H9 (cell line): ENCODE data around the gene CPEB2. TPM values are rescaled to one million over a fixed set of nuclear protein-coding genes. Genes with fewer than 3 reads are reported as not detected.

Experiments
- DNase-seq: peaks from one replicate; pipeline ENCODE4 v3.0.0-alpha.2; 2017
- H2AFZ ChIP-seq: one replicate; pipeline ENCODE4 v1.6.1; 2013; ENCODE audit warnings: mild to moderate bottlenecking, low read length, control low read depth, moderate library complexity
- H2AK5ac ChIP-seq: 2 replicates; pipeline ENCODE4 v1.6.1; 2013; ENCODE audit warnings: low read length, control low read depth, mixed read lengths; ENCODE audit not compliant: insufficient read length
- H2BK120ac ChIP-seq: one replicate; pipeline ENCODE4 v1.6.1; 2013; ENCODE audit warnings: low read depth, mild to moderate bottlenecking, low read length, control low read depth, inconsistent platforms; ENCODE audit not compliant: poor library complexity, severe bottlenecking
- H2BK12ac ChIP-seq: 2 replicates; pipeline ENCODE4 v1.6.1; 2013; ENCODE audit warnings: low read length, control low read depth, mixed read lengths, low read depth; ENCODE audit not compliant: insufficient read length
- H2BK15ac ChIP-seq: 2 replicates; pipeline ENCODE4 v1.6.1; 2013; ENCODE audit warnings: low read depth, low read length, control low read depth
- H2BK20ac ChIP-seq: one replicate; pipeline ENCODE4 v1.6.1; 2013; ENCODE audit warnings: low read depth, mild to moderate bottlenecking, low read length, control low read depth, inconsistent platforms; ENCODE audit not compliant: poor library complexity, severe bottlenecking
- H2BK5ac ChIP-seq: 2 replicates; pipeline ENCODE4 v1.6.1; 2013; ENCODE audit warnings: low read length, control low read depth, mixed read lengths; ENCODE audit not compliant: insufficient read length
- H3K14ac ChIP-seq: 2 replicates; pipeline ENCODE4 v1.6.1; 2013; ENCODE audit warnings: low read length, control low read depth; ENCODE audit not compliant: insufficient read depth
- H3K18ac ChIP-seq: 2 replicates; pipeline ENCODE4 v1.6.1; 2013; ENCODE audit warnings: low read depth, mild to moderate bottlenecking, mixed read lengths, low read length, control low read depth; ENCODE audit not compliant: insufficient read length
- H3K23ac ChIP-seq: 2 replicates; pipeline ENCODE4 v1.6.1; 2013; ENCODE audit warnings: low read length, control low read depth, mixed read lengths, low read depth; ENCODE audit not compliant: insufficient read length
- H3K23me2 ChIP-seq: 2 replicates; pipeline ENCODE4 v1.6.1; 2013; ENCODE audit warnings: low read depth, mild to moderate bottlenecking, mixed read lengths, low read length, control low read depth; ENCODE audit not compliant: insufficient read length, poor library complexity, severe bottlenecking
- H3K27ac ChIP-seq: 2 replicates; pipeline ENCODE4 v1.5.1; 2013; ENCODE audit warnings: low read length, control low read depth, mixed read lengths, low read depth; ENCODE audit not compliant: insufficient read length
- H3K27me3 ChIP-seq: 2 replicates; pipeline ENCODE4 v1.6.1; 2013; ENCODE audit warnings: low read length, control low read depth, inconsistent platforms; ENCODE audit not compliant: insufficient read depth
- H3K4ac ChIP-seq: 2 replicates; pipeline ENCODE4 v1.6.1; 2013; ENCODE audit warnings: low read depth, mild to moderate bottlenecking, control low read depth, inconsistent platforms, low read length, moderate library complexity
- H3K4me1 ChIP-seq: 2 replicates; pipeline ENCODE4 v1.6.1; 2013; ENCODE audit warnings: low read length, control low read depth, inconsistent platforms; ENCODE audit not compliant: insufficient read depth
- H3K4me2 ChIP-seq: 2 replicates; pipeline ENCODE4 v1.6.1; 2013; ENCODE audit warnings: low read length, control low read depth, mixed read lengths; ENCODE audit not compliant: insufficient read length, insufficient read depth
- H3K56ac ChIP-seq: 2 replicates; pipeline ENCODE4 v1.6.1; 2013; ENCODE audit warnings: low read depth, mild to moderate bottlenecking, mixed read lengths, low read length, control low read depth; ENCODE audit not compliant: insufficient read length
- H3K79me1 ChIP-seq: 2 replicates; pipeline ENCODE4 v1.6.1; 2013; ENCODE audit warnings: low read depth, mild to moderate bottlenecking, moderate library complexity, low read length, control low read depth, inconsistent platforms; ENCODE audit not compliant: insufficient read depth, poor library complexity, severe bottlenecking
- H3K79me2 ChIP-seq: 2 replicates; pipeline ENCODE4 v1.6.1; 2013; ENCODE audit warnings: low read length, control low read depth, inconsistent platforms; ENCODE audit not compliant: insufficient read depth
- H3K9ac ChIP-seq: 2 replicates; pipeline ENCODE4 v1.6.1; 2013; ENCODE audit warnings: low read length, control low read depth, mixed read lengths; ENCODE audit not compliant: insufficient read length; ENCODE audit errors: extremely low read depth
- H3K9me3 ChIP-seq: one replicate; pipeline ENCODE4 v1.6.1; 2013; ENCODE audit warnings: low read depth, low read length, inconsistent platforms; ENCODE audit not compliant: control insufficient read depth
- H3T11ph ChIP-seq: one replicate; pipeline ENCODE4 v1.6.1; 2013; ENCODE audit warnings: mild to moderate bottlenecking, low read length, control low read depth, inconsistent platforms
- H4K20me1 ChIP-seq: one replicate; pipeline ENCODE4 v1.6.1; 2013; ENCODE audit not compliant: control insufficient read depth, insufficient read length, insufficient read depth
- H4K5ac ChIP-seq: 2 replicates; pipeline ENCODE4 v1.6.1; 2013; ENCODE audit warnings: low read depth, mild to moderate bottlenecking, mixed read lengths, low read length, control low read depth; ENCODE audit not compliant: insufficient read length
- H4K8ac ChIP-seq: replicated peaks from 2 replicates; pipeline ENCODE4 v1.6.1; 2013; ENCODE audit warnings: low read length, control low read depth, mixed read lengths, low read depth; ENCODE audit not compliant: insufficient read length
- H4K91ac ChIP-seq: 2 replicates; pipeline ENCODE4 v1.6.1; 2013; ENCODE audit warnings: low read depth, mild to moderate bottlenecking, moderate library complexity, mixed read lengths, low read length, control low read depth; ENCODE audit not compliant: insufficient read length
- H3K27ac Mint-ChIP-seq, 3 experiments: 2 replicates in 2 of 3; 3 replicates in 1 of 3; pipeline ENCODE4 v1.8.0; 2020 to 2021; ENCODE audit warnings: mixed read lengths in 3 of 3, mild to moderate bottlenecking in 1 of 3, moderate library complexity in 1 of 3
- H3K27me3 Mint-ChIP-seq: 2 replicates; pipeline ENCODE4 v1.8.0; 2021; ENCODE audit warnings: low read depth, mild to moderate bottlenecking, moderate library complexity, mixed read lengths
- H3K36me3 Mint-ChIP-seq, 3 experiments: 2 replicates in 2 of 3; 3 replicates in 1 of 3; pipeline ENCODE4 v1.8.0; 2020 to 2021; ENCODE audit warnings: low read depth in 3 of 3, mixed read lengths in 3 of 3; ENCODE audit not compliant: insufficient read depth in 1 of 3
- H3K4me1 Mint-ChIP-seq, 2 experiments: 2 replicates each; pipeline ENCODE4 v1.8.0; 2020; ENCODE audit warnings: mixed read lengths in 2 of 2
- H3K4me3 Mint-ChIP-seq, 2 experiments: 2 replicates in 1 of 2; 3 replicates in 1 of 2; pipeline ENCODE4 v1.8.0; 2020 to 2021; ENCODE audit warnings: mild to moderate bottlenecking in 2 of 2, mixed read lengths in 2 of 2, moderate library complexity in 1 of 2
- H3K9me3 Mint-ChIP-seq, 2 experiments: 2 replicates in 1 of 2; 3 replicates in 1 of 2; pipeline ENCODE4 v1.8.0; 2020; ENCODE audit warnings: mild to moderate bottlenecking in 2 of 2, mixed read lengths in 2 of 2, moderate library complexity in 1 of 2
- total RNA-seq: library from RNA; stranded (reverse); gene quantifications from 2 replicates; pipeline ENCODE4 v1.2.1, GENCODE V29; 2021
- TF ChIP-seq, protein P1 (sequence below): fragments of 200-600 bp; sonication (generic); conservative IDR thresholded peaks from 3 replicates; pipeline ENCODE4 v1.8.0; 2021; ENCODE audit warnings: antibody characterized with exemption, mild to moderate bottlenecking

The CPEB2 gene
- total RNA-seq, 1 experiment from 2014 or later, result 1.8 TPM

DNA sequence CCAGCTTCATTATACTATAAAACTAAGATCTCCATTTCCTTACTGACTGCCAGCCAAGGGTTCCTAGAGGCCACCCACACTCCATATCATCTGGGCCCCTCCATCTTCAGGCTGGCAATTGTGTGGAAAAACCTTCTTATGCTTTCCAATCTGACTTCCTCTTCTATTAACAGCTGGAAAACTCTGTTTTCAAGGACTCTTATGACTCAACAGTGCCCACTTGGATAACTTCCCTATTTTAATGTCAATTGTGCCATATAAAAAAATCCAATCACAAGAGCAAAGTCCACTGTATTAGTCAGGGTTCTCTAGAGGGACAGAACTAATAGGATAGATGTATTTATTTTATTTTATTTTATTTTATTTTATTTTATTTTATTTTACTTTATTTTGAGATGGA is 41.0 kb upstream of the CPEB2 start:
- Mint-ChIP-seq H3K4me3 (no peak overlapping the region), H3K27ac (no peak overlapping the region), H3K4me1 (no peaks in the 10 kb centered on the region)

More for the DNA sequence above, 41.0 kb upstream of the CPEB2 start:
- H3K9me3 Mint-ChIP-seq, result no peaks in the 10 kb centered on the region
- Histone ChIP-seq H3K4me1 (no peaks in the 10 kb centered on the region), H3K79me1 (no peaks in the 10 kb centered on the region), H2BK120ac (no peak overlapping the region), H3K9ac (no peak overlapping the region), H3K14ac (no peak overlapping the region), H2BK20ac (no peak overlapping the region), H2AK5ac (no peak overlapping the region), H3T11ph (no peak overlapping the region), H3K79me2 (no peaks in the 10 kb centered on the region), H3K27me3 (no peaks in the 10 kb centered on the region), H3K23me2 (no peaks in the 10 kb centered on the region), H3K56ac (no peak overlapping the region), H3K4ac (no peak overlapping the region), H4K5ac (no peak overlapping the region), H2BK12ac (no peak overlapping the region), H2BK15ac (no peak overlapping the region), H3K18ac (no peak overlapping the region), H3K9me3 (no peaks in the 10 kb centered on the region), H3K23ac (no peak overlapping the region), H2AFZ (no peak overlapping the region), H4K8ac (no peak overlapping the region), H3K27ac (no peak overlapping the region), H3K4me2 (no peak overlapping the region), H4K91ac (no peak overlapping the region), H4K20me1 (no peaks in the 10 kb centered on the region), H2BK5ac (no peak overlapping the region)
- TF ChIP-seq, protein P1, sequence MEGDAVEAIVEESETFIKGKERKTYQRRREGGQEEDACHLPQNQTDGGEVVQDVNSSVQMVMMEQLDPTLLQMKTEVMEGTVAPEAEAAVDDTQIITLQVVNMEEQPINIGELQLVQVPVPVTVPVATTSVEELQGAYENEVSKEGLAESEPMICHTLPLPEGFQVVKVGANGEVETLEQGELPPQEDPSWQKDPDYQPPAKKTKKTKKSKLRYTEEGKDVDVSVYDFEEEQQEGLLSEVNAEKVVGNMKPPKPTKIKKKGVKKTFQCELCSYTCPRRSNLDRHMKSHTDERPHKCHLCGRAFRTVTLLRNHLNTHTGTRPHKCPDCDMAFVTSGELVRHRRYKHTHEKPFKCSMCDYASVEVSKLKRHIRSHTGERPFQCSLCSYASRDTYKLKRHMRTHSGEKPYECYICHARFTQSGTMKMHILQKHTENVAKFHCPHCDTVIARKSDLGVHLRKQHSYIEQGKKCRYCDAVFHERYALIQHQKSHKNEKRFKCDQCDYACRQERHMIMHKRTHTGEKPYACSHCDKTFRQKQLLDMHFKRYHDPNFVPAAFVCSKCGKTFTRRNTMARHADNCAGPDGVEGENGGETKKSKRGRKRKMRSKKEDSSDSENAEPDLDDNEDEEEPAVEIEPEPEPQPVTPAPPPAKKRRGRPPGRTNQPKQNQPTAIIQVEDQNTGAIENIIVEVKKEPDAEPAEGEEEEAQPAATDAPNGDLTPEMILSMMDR, result no peak
- no peaks in the 10 kb centered on the region for H3K36me3 Mint-ChIP-seq
- no peak for DNase-seq
- no peaks in the 10 kb centered on the region; the same call in 1 of the 2 replicates for H3K27me3 Mint-ChIP-seq
